Measurements from ENCODE around the gene RNF220. TPM values are rescaled to one million over a fixed set of nuclear protein-coding genes. Genes with fewer than 3 reads are reported as not detected.

The RNF220 gene
- total and polyA plus RNA-seq, 8 donors: 50.8 to 108 (median 91.3) TPM

- Histone ChIP-seq H3K9me3 (no peaks in the 10 kb centered on the region), H3K4me1 (no peaks in the 10 kb centered on the region), H3K36me3 (no peaks in the 10 kb centered on the region), H3K27me3 (peaks cover under 1 to 17% of the 10 kb centered on the region in 2 donors), H3K4me3 (no peak overlapping the region), H3K27ac (no peak overlapping the region)
- DNase-seq: no peak
- TF ChIP-seq, protein P1, sequence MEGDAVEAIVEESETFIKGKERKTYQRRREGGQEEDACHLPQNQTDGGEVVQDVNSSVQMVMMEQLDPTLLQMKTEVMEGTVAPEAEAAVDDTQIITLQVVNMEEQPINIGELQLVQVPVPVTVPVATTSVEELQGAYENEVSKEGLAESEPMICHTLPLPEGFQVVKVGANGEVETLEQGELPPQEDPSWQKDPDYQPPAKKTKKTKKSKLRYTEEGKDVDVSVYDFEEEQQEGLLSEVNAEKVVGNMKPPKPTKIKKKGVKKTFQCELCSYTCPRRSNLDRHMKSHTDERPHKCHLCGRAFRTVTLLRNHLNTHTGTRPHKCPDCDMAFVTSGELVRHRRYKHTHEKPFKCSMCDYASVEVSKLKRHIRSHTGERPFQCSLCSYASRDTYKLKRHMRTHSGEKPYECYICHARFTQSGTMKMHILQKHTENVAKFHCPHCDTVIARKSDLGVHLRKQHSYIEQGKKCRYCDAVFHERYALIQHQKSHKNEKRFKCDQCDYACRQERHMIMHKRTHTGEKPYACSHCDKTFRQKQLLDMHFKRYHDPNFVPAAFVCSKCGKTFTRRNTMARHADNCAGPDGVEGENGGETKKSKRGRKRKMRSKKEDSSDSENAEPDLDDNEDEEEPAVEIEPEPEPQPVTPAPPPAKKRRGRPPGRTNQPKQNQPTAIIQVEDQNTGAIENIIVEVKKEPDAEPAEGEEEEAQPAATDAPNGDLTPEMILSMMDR (IDR thresholded peaks at IDR 0.05): no peak
- ATAC-seq: no peak
- intact Hi-C loops (cut with DNase I): no loop called here
Observed at GRCh38 chr1:44505210-44505993, 100.3 kb downstream of the RNF220 start.

DNA sequence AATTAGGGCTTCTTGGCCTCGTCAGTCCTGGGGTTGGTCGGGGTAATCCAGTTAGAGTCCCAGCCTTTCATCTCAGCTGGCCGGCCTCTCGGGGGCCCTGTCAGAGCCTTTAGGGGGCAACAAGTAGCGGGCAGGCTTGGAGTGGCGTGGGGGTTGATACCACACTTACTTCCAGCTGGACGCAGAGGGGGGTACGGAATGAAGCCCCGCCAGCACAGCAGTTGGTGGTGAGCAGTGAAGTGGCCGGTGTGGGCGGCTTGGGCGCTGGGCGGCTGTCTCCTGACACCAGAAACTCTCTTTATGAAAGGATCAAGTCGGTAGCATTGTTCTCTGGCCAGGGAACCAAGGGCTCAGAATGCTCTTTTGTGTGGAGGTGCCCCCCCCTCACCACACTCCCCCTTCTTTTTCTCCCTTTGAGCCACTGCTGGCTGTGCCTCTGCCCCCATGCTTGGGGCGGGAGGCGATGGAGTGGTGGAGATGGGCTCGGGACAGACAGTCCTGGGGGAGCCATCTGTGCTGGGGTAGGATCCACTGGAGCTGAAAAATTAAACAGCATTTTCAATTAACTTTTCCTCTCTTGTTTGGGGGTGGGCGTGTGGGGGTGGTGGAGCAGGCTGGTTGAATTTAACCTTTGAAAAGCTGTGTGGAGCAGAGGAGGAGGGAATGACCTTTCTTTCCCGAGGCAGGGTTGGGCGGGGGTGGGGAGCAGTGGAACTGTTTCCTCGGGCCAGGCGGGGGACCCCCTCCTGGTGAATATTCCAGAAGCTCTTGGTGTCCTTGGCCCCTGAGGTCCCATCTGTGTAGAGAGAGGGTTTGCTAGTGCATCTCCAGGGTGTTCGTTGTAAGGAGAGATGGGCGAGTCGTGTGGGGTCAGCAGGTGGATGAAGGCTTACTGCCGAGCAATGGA is 102.7 kb downstream of the RNF220 start:
- Histone ChIP-seq H3K4me3 (no peak overlapping the region), H3K27me3 (peaks cover 0 to 13% of the 10 kb centered on the region in 2 donors), H3K9me3 (no peaks in the 10 kb centered on the region), H3K36me3 (no peaks in the 10 kb centered on the region), H3K27ac (no peak overlapping the region), H3K4me1 (no peaks in the 10 kb centered on the region)
- DNase-seq: no peak
- intact Hi-C loops (cut with DNase I): no loop called here
- TF ChIP-seq, protein P1 (IDR thresholded peaks at IDR 0.05): no peak
- ATAC-seq: no peak

DNA sequence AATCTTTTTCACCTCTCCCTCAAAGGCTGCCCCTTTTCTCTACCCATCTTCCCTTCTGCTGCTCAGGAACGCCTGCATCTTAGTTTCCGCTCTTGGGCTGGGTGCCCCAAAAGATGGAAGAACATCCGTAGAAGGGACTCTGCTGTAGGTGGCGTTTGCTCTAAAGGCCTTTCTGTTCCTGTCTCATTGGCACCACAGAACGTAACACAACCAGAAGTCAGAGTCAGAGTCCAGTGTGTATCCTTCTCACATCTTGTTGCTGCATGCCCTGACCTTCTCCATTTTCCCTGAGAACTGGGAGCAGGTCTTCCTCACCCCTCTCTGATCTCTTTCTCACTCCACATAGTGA is 103.3 kb downstream of the RNF220 start:
- DNase-seq (no peak), ATAC-seq (no peak)
- TF ChIP-seq, protein P1 (IDR thresholded peaks at IDR 0.05): no peak
- intact Hi-C loops (cut with DNase I): no loop called here
- Histone ChIP-seq H3K9me3 (no peaks in the 10 kb centered on the region), H3K36me3 (no peaks in the 10 kb centered on the region), H3K27me3 (peaks cover 0 to 13% of the 10 kb centered on the region in 2 donors), H3K27ac (no peak overlapping the region), H3K4me1 (no peaks in the 10 kb centered on the region), H3K4me3 (no peak overlapping the region)

- no peak for DNase-seq
- no peak for ATAC-seq
- Histone ChIP-seq H3K36me3 (no peaks in the 10 kb centered on the region), H3K9me3 (no peaks in the 10 kb centered on the region), H3K27ac (no peak overlapping the region), H3K4me1 (no peaks in the 10 kb centered on the region), H3K27me3 (peaks cover 0 to 20% of the 10 kb centered on the region in 2 donors), H3K4me3 (no peak overlapping the region)
- TF ChIP-seq, protein P1 (IDR thresholded peaks at IDR 0.05): no peak
- intact Hi-C loops (cut with DNase I): no loop called here
Observed at GRCh38 chr1:44511363-44511762, 106.3 kb downstream of the RNF220 start.

GRCh38 chr1:44511769-44512168 is 106.7 kb downstream of the RNF220 start:
- H3K4me1 ChIP-seq: no peaks in the 10 kb centered on the region
- ATAC-seq (no peak), DNase-seq (no peak)
- H3K4me3 ChIP-seq: no peak overlapping the region
- H3K27ac ChIP-seq: no peak overlapping the region
- H3K36me3 ChIP-seq: no peaks in the 10 kb centered on the region
- H3K9me3 ChIP-seq: no peaks in the 10 kb centered on the region
- intact Hi-C loops (cut with DNase I): no loop called here
- TF ChIP-seq, protein P1 (IDR thresholded peaks at IDR 0.05): no peak
- peaks cover 0 to 24% of the 10 kb centered on the region in 2 donors for H3K27me3 ChIP-seq
